NOMO-1 treated with dmso at 0.1 percent for 144 hours (cell line): ENCODE data around the gene METTL6.
"Not testable (repeated sequence)": the region's sequence is repeated elsewhere in the genome, so short reads cannot be mapped to it uniquely, and the experiment has no call there.

Experiments used
- DNase-seq: peaks from one replicate; lab custom pipeline; 2025; ENCODE audit not compliant: unreplicated experiment; lab: John Stamatoyannopoulos, UW

METTL6 gene

DNA sequence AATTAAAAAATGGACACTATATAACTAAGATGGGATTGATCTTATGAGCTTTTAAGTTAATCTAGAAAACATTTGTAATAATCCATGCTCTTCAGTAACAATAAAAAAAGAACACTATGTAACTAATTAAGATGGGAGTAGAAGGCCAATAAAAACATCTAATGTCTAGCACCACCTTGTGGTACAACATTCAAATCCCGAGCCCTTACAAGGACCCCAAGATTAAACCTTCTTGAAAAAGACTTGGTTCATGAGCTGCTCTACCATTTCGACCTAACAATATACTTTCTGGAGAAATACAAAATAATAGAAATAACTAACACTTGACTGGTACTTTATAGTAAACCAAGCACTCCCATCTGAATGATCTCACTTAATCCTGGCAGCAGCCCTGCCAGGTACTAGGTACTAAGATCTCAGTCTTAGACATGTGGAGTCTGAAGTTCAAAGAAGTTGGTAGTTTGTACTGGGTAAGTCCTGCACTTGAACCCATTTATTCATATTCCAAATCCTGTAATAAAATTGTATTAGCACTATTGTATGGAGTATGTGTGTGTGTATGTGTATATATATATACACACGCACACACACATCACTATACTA lies 21.8 kb downstream of the METTL6 start:
- peak; percentile 41 for DNase-seq

DNA sequence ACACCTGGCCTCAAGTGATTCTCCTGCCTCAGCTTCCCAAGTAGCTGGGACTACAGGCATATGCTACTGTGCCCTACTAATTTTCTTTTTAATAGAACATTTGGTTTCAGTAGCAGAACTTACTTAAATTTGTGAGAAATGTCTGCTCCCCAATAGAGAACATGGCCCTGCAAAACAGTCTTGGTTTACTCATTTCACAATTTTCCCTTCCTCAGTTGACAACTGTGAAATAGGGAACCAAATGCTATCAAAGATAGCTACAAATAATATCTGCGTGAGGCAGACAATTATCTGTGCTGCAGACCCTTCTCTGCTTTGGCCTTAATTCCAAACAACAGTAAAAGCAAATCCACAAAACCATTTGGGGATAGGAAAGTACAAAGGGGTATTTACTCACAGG lies 22.6 kb downstream of the METTL6 start:
- DNase-seq, result no peak

GRCh38 chr3:15403965-15404364 lies 23.4 kb downstream of the METTL6 start:
- no peak for DNase-seq

DNA sequence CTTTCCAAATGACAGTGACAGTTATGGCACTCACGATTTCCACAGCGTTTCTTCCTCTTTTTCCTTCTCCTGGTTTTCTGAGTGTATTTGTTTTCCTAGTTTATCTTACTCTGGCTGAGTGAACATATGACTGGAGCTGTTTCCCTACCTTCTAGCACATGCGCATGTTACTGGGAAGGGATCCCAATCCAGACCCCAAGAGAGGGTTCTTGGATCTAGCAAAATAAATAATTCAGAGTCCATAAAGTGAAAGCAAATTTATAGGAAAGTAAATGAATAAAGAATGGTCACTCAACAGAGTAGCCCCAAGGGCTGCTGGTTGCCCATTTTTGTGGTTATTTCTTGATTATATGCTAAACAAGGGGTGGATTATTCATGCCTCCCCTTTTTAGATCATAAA lies 23.8 kb downstream of the METTL6 start:
- DNase-seq, result no peak

- DNase-seq, result no peak
These were observed 25.4 kb downstream of the METTL6 start for GRCh38 chr3:15401936-15402335.

DNA sequence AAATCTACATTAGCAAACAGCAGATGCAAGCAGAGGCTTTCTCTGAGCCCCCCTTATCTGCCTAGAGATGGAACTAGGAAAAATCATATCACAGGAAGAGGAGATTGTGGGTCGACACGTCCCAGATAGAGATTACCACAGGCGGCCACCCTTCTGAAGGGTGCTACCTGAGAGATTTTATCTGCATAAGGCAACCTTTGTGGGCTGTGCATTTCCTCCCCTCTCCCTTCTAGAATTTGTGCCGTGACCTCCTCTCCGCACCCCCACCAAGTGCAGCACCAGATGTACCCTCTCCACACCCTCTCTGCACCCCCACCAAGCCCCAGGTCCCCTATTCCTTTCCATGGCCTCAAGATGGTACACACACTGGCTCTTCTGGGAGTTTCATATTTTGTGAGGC lies 27.4 kb downstream of the METTL6 start:
- DNase-seq, result no peak

GRCh38 chr3:15398731-15399133 lies 28.6 kb downstream of the METTL6 start:
- DNase-seq, result not testable (repeated sequence)

DNA sequence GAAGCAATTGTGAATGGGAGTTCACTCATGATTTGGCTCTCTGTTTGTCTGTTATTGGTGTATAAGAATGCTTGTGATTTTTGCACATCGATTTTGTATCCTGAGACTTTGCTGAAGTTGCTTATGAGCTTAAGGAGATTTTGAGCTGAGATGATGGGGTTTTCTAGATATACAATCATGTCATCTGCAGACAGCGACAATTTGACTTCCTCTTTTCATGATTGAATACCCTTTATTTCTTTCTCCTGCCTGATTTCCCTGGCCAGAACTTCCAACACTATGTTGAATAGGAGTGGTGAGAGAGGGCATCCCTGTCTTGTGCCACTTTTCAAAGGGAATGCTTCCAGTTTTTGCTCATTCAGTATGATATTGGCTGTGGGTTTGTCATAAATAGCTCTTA lies 34.1 kb downstream of the METTL6 start:
- not testable (repeated sequence) for DNase-seq

- no peak for DNase-seq
These were observed 36.3 kb downstream of the METTL6 start for GRCh38 chr3:15391007-15391406.

- DNase-seq, result no peak
These were observed 36.9 kb downstream of the METTL6 start for GRCh38 chr3:15390460-15390859.

DNA sequence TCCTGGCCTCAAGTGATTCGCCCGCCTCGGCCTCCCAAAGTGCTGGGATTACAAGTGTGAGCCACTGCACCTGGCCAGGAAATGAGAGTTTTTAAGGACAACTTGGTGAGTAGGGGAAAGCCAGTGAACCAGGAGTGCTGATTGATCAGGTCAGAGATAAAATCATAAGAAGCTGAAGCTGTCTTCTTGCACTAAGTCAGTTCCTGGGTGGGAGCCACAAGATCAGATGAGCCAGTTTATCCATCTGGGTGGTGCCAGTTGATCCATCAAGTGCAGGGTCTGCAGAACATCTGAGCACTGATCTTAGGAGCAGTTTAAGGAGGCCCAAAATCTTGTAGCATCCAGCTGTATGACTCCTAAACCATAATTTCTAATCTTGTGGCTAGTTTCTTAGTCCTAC lies 39.0 kb downstream of the METTL6 start:
- DNase-seq, result not testable (repeated sequence)

GRCh38 chr3:15387735-15388134 lies 39.6 kb downstream of the METTL6 start:
- no peak for DNase-seq

GRCh38 chr3:15387171-15387581 lies 40.2 kb downstream of the METTL6 start:
- no peak for DNase-seq

GRCh38 chr3:15386654-15386955 lies 40.7 kb downstream of the METTL6 start:
- DNase-seq, result peak; percentile 8

DNA sequence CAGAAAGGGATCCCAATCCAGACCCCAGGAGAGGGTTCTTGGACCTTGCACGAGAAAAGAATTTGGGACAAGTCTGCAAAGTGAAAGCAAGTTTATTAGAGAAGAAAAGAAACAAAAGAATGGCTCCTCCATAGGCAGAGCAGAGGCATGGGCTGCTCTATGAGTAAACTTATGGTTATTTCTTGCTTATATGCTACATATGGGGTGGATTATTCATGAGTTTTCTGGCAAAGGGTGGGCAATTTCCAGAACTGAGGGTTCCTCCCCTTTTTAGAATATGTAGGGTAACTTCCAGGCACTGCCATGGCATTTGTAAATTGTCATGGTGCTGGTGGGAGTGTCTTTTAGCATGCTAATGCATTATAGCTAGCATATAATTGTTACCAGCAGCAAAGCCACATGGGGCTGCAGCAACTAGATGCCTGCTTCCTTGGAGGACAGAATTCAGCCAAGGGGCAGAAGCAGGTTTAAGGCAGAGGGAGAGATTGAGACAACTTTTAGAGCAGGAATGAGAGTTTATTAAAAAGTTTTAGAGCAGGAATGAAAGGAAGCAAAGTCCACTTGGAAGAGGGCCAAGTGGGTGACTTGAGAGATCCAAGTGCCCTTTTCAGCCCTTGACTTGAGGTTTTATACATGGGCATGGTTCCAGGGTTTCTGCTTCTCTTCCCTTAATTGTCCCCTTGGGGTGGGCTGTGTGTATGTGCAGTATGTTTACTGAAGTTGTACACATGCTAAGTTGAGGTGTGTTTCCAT lies 41.3 kb downstream of the METTL6 start:
- no peak for DNase-seq

GRCh38 chr3:15385238-15385695 lies 42.1 kb downstream of the METTL6 start:
- DNase-seq, result not testable (repeated sequence)

GRCh38 chr3:15384510-15385237 lies 42.7 kb downstream of the METTL6 start:
- no peak for DNase-seq

DNA sequence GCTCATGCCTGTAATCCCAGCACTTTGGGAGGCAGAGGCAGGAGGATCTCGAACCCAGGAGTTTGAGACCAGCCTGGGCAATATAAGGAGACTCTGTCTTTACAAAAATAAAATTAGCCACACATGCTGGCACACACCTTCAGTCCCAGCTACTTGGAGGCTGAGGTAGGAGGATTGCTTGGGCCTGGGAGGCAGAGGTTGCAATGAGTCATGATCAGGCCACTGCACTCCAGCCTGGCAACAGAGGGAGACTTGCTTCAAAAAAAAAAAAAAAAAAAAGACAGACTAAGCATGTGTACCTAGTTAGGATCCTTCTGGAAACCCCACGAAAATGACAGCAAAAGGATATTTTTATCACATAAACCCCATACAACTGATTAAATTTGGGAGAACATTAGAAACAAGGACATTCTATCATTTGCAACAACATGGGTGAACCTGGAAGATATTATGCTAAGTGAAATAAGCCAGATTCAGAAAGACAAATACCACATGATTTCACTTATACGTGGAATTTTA lies 44.9 kb downstream of the METTL6 start:
- no peak for DNase-seq

DNA sequence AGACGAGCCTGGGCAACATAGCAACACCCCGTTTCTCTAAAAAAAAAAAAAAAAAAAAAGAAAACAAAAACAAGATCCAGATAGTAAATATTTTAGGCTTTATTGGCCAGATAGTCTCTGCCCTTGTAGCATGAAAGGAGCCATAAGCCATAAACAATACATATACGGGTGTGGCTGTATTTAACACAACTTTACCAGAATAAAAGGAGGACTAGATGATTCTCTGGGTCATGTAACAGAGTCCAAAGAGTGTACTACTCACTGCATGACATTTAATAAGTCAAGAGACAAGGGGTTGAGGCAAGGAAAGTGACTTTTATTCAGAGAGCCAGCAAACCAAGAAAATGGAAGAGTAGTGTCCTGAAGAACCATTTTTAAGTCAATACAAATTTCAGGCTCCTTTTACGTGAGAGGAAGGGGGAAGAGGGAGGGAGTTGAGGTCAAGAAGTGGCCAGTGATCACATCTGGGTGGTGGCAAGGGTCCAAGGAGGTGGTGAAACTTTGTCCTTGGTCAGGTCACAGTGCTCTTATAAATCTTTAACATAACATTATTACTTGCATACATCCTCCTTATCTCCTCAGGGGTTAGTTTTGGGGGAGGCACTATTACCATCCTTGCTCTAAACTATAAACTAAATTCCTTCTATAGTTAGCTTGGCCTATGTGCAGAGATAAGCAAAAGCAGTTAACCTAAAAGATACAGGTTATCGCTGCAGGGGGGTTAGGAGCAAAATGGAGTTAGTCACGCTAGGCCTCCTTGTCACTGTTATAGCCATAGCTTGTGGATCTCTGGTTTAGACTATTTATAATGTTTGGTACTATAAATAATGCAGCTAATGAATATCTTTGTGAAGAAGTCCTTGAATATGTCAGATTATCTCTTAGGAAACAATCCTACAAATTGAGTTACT lies 46.1 kb downstream of the METTL6 start:
- no peak for DNase-seq

- DNase-seq, result peak; percentile 81
These were observed 49.2 kb downstream of the METTL6 start for GRCh38 chr3:15377961-15378791.
